Retinal pigment epithelial cell (primary cell): ENCODE results near the gene SPRTN.

ENCODE experiments used
- DNase-seq: peaks from one replicate; pipeline ENCODE4 v3.0.0-alpha.2; 2010; ENCODE audit warnings: low read depth
- H3K4me3 ChIP-seq: 2 replicates; pipeline ENCODE4 v1.5.1; 2011; ENCODE audit warnings: mild to moderate bottlenecking, low read length, control low read depth, moderate library complexity
- TF ChIP-seq, protein P1 (sequence below): conservative IDR thresholded peaks from 2 replicates; pipeline ENCODE4 v1.5.1; 2011; ENCODE audit warnings: low read depth, low read length, control low read depth, inconsistent platforms

SPRTN gene

DNA sequence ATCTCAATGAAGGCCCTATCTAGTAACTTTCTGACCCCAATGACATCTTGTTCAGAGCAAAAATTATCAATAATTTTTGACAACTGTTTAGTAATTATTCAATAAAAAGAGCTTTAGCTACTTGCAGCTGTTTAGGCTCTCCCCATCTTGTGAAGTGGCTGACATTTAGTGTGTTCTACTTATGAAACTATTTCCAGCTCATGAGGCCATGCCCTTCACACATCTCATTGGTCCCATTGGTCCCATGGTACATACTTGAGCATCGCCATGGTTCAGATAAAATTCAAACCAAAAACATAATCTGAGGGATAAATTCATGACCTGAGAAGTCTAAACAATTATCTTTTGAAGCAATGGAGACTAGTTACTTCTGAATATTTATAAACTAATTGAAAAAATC, 24.2 kb downstream of the SPRTN start:
- no peak for DNase-seq
- no peak overlapping the region for H3K4me3 ChIP-seq
- TF ChIP-seq, protein P1, sequence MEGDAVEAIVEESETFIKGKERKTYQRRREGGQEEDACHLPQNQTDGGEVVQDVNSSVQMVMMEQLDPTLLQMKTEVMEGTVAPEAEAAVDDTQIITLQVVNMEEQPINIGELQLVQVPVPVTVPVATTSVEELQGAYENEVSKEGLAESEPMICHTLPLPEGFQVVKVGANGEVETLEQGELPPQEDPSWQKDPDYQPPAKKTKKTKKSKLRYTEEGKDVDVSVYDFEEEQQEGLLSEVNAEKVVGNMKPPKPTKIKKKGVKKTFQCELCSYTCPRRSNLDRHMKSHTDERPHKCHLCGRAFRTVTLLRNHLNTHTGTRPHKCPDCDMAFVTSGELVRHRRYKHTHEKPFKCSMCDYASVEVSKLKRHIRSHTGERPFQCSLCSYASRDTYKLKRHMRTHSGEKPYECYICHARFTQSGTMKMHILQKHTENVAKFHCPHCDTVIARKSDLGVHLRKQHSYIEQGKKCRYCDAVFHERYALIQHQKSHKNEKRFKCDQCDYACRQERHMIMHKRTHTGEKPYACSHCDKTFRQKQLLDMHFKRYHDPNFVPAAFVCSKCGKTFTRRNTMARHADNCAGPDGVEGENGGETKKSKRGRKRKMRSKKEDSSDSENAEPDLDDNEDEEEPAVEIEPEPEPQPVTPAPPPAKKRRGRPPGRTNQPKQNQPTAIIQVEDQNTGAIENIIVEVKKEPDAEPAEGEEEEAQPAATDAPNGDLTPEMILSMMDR, result no peak

DNA sequence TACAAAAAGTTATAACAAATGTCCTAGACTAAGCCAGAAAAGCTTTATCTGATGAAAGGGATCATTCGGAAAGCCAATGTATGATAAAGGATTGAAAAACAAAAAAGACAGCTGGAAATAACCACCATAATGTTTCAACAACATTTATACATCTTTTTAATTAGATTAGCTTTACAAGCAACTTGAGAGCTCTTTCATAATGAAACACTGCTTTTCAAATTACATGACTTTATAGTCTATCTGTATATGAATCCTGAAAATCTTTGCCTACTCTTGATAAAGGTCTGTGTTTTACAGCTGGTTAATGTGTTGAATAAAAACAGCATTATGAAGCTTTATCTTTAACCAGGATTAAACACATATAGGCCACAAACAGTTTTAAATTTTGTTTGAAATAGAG, 25.5 kb downstream of the SPRTN start:
- DNase-seq, result no peak
- TF ChIP-seq, protein P1, result no peak

DNA sequence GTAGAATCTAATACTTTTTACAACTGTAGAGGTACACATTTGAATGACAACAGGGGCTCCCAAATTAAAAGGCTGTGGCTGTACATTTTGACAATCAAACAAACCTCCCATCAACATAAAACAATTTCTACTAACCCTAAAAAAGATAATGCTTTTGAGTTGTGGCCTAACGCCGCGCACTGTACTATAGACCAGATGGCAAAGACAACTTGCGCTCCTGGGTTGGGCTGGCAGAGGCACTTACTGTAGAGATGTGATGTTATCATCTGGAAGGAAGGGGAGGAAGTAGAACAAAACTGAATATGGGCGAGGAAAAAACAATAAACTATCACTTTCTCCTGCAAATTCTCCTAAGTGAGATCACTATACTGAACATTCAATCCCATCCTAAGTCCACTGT, 26.1 kb downstream of the SPRTN start:
- TF ChIP-seq, protein P1, result no peak
- no peak for DNase-seq
- H3K4me3 ChIP-seq, result no peak overlapping the region

More for the DNA sequence above, 25.5 kb downstream of the SPRTN start:
- no peak overlapping the region for H3K4me3 ChIP-seq

DNA sequence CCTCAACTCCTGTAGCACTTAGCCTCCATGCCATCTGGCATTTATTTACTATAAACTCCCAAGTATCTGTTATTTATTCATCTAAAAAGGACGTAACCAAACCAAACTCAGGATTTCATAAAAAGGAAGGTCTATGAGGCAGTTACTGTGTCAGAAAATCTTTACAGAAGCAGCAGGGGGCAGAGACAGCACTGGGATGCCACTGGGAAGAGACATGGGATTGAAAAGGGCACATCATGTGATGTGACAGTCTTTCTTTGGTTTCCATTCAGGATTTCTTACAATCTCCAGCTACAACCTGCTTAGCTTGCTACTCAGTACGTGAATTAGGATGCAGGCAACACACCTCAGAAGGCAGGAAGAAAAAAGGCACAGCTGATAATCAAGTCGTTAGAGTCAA, 31.2 kb downstream of the SPRTN start:
- no peak overlapping the region for H3K4me3 ChIP-seq
- no peak for DNase-seq
- TF ChIP-seq, protein P1, result no peak

DNA sequence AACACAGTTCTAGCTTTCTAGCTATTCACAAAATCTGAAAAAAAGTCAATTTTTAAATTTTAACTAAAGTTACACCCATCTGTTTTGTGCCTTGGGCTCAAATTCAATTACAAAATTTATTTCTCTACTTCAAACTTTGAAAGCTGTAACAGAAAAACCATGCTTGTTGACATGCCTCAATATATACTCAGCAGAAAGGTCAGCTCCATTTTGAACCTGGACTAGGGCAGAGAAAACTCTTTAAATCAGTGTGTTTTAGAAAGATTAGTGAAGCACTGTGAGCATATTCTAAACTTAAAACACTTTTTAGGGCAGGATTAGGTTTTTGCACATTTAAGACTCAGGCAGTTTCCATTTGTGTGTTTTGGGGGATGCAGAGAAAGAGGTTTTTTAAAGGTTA, 34.4 kb downstream of the SPRTN start:
- DNase-seq, result no peak
- H3K4me3 ChIP-seq, result no peak overlapping the region
- TF ChIP-seq, protein P1, result no peak

DNA sequence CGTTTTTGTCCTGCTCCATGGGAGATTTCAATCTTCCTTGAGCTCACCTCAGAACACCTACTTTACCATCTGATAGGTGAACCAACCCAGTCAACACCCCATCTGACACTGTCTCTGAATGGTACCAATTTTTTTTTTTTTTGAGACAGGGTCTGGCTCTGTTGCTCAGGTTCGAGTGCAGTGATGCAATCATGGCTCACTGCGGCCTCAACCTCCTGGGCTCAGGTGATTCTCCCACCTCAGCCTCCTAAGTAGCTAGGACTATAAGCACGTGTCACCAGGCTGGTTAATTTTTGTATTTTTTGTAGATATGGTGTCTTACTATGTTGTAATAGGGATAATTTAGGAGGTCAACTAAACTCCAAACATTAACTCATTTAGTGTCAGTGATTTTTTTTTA, 36.3 kb downstream of the SPRTN start:
- TF ChIP-seq, protein P1, result no peak
- no peak for DNase-seq
- no peak overlapping the region for H3K4me3 ChIP-seq

DNA sequence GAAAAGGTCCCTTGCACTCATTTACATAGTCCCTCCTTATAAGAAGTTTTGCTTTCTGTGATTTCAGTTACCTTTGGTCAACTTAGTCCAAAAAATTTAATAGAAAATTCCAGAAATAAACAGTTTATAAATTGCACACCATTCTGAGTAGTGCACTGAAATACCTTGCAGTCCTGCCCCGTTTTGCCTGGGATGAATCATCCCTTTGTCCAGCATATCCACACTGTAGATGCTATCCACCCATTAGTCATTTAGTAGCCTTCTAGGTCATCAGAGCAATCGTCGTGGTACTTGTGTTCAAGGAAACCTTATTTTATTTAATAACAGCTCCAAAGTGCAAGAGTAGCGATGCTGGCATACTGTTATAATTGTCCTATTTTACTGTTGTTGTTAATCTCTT, 38.0 kb downstream of the SPRTN start:
- TF ChIP-seq, protein P1, result no peak
- H3K4me3 ChIP-seq, result no peak overlapping the region
- no peak for DNase-seq
